ENCODE data around the gene CSRP1. TPM values are rescaled to one million over a fixed set of nuclear protein-coding genes. Genes with fewer than 3 reads are reported as not detected.

Gene CSRP1
- total RNA-seq, 1 experiment from 2014 or later, result 14.3 TPM

- TF ChIP-seq, protein P1, sequence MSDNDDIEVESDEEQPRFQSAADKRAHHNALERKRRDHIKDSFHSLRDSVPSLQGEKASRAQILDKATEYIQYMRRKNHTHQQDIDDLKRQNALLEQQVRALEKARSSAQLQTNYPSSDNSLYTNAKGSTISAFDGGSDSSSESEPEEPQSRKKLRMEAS (CRISPR knock-in tag; IDR thresholded peaks at IDR 0.05), result peak; percentile 65
- no peak for TF ChIP-seq ZNF425 (CRISPR knock-in tag; conservative IDR thresholded peaks at IDR 0.05)
- TF ChIP-seq TCF7 (CRISPR knock-in tag; IDR thresholded peaks at IDR 0.05; ENCODE audit: low read depth), result no peak
- peak; percentile 65; the same call in 1 of the 2 replicates for TF ChIP-seq ZBTB21 (CRISPR knock-in tag; IDR thresholded peaks at IDR 0.05; ENCODE audit: borderline replicate concordance)
- TF ChIP-seq AR (CRISPR knock-in tag; IDR thresholded peaks at IDR 0.05), result no peak
- TF ChIP-seq, protein P2, sequence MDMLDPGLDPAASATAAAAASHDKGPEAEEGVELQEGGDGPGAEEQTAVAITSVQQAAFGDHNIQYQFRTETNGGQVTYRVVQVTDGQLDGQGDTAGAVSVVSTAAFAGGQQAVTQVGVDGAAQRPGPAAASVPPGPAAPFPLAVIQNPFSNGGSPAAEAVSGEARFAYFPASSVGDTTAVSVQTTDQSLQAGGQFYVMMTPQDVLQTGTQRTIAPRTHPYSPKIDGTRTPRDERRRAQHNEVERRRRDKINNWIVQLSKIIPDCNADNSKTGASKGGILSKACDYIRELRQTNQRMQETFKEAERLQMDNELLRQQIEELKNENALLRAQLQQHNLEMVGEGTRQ (CRISPR knock-in tag; IDR thresholded peaks at IDR 0.05), result 0 out of 2 replicates have a peak, but pooled peaks have one; percentile 34
- TF ChIP-seq HMGXB4 (CRISPR knock-in tag; IDR thresholded peaks at IDR 0.05), result peak; percentile 93
- TF ChIP-seq FOXK1 (CRISPR knock-in tag; IDR thresholded peaks at IDR 0.05), result 0 out of 2 replicates have a peak, but pooled peaks have one; percentile 59
- TF ChIP-seq, protein P3, sequence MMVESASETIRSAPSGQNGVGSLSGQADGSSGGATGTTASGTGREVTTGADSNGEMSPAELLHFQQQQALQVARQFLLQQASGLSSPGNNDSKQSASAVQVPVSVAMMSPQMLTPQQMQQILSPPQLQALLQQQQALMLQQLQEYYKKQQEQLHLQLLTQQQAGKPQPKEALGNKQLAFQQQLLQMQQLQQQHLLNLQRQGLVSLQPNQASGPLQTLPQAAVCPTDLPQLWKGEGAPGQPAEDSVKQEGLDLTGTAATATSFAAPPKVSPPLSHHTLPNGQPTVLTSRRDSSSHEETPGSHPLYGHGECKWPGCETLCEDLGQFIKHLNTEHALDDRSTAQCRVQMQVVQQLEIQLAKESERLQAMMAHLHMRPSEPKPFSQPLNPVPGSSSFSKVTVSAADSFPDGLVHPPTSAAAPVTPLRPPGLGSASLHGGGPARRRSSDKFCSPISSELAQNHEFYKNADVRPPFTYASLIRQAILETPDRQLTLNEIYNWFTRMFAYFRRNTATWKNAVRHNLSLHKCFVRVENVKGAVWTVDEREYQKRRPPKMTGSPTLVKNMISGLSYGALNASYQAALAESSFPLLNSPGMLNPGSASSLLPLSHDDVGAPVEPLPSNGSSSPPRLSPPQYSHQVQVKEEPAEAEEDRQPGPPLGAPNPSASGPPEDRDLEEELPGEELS (CRISPR knock-in tag; IDR thresholded peaks at IDR 0.05), result peak; percentile 29; the same call in 1 of the 2 replicates
- TF ChIP-seq, protein P4, sequence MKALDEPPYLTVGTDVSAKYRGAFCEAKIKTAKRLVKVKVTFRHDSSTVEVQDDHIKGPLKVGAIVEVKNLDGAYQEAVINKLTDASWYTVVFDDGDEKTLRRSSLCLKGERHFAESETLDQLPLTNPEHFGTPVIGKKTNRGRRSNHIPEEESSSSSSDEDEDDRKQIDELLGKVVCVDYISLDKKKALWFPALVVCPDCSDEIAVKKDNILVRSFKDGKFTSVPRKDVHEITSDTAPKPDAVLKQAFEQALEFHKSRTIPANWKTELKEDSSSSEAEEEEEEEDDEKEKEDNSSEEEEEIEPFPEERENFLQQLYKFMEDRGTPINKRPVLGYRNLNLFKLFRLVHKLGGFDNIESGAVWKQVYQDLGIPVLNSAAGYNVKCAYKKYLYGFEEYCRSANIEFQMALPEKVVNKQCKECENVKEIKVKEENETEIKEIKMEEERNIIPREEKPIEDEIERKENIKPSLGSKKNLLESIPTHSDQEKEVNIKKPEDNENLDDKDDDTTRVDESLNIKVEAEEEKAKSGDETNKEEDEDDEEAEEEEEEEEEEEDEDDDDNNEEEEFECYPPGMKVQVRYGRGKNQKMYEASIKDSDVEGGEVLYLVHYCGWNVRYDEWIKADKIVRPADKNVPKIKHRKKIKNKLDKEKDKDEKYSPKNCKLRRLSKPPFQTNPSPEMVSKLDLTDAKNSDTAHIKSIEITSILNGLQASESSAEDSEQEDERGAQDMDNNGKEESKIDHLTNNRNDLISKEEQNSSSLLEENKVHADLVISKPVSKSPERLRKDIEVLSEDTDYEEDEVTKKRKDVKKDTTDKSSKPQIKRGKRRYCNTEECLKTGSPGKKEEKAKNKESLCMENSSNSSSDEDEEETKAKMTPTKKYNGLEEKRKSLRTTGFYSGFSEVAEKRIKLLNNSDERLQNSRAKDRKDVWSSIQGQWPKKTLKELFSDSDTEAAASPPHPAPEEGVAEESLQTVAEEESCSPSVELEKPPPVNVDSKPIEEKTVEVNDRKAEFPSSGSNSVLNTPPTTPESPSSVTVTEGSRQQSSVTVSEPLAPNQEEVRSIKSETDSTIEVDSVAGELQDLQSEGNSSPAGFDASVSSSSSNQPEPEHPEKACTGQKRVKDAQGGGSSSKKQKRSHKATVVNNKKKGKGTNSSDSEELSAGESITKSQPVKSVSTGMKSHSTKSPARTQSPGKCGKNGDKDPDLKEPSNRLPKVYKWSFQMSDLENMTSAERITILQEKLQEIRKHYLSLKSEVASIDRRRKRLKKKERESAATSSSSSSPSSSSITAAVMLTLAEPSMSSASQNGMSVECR (CRISPR knock-in tag; IDR thresholded peaks at IDR 0.05; ENCODE audit: borderline replicate concordance), result 0 out of 2 replicates have a peak, but pooled peaks have one; percentile 34
Observed at GRCh38 chr1:201481761-201482493, 25.0 kb downstream of the CSRP1 start (continued).
